Sigmoid colon (tissue), 7 donors: ENCODE data around the gene HNRNPUL1. TPM values are rescaled to one million over a fixed set of nuclear protein-coding genes. Genes with fewer than 3 reads are reported as not detected.

Experiments used
- DNase-seq: peaks from one replicate; pipeline ENCODE4 v3.0.0-alpha.2; 2019
- H3K27ac ChIP-seq, 4 donors: fragments of 200-600 bp; sonication (generic); one replicate each; pipeline ENCODE4 v1.5.1; 2016 to 2019; ENCODE audit warnings: mild to moderate bottlenecking in 1 of 4
- H3K27me3 ChIP-seq, 3 donors: fragments of 200-600 bp; sonication (generic); one replicate each; pipeline ENCODE4 v1.5.1; 2019; ENCODE audit warnings: mild to moderate bottlenecking in 1 of 3
- H3K36me3 ChIP-seq, 4 donors: fragments of 200-600 bp; sonication (generic); one replicate each; pipeline ENCODE4 v1.5.1; 2016 to 2019
- H3K4me1 ChIP-seq, 4 donors: fragments of 200-600 bp; sonication (generic); one replicate each; pipeline ENCODE4 v1.5.1; 2017 to 2019
- H3K4me3 ChIP-seq, 4 donors: fragments of 200-600 bp; sonication (generic); one replicate each; pipeline ENCODE4 v1.5.1; 2017 to 2019; ENCODE audit warnings: mild to moderate bottlenecking in 2 of 4, moderate library complexity in 1 of 4
- H3K9me3 ChIP-seq, 4 donors: fragments of 200-600 bp in 3 of 4; sonication (generic) in 3 of 4; one replicate each; pipeline versions ENCODE4 v1.5.1 to v1.6.1; 2013 to 2019
- EP300 ChIP-seq, 4 donors: sonication (generic); formaldehyde crosslinking; IDR thresholded peaks; one replicate each; pipeline ENCODE4 v1.6.1; 2017; ENCODE audit warnings: antibody characterized with exemption in 4 of 4
- POLR2A ChIP-seq, 2 donors: fragments of 450-650 bp; IDR thresholded peaks; one replicate each; pipeline ENCODE4 v1.6.1; 2016; ENCODE audit warnings: antibody characterized with exemption in 2 of 2, mild to moderate bottlenecking in 2 of 2, moderate library complexity in 2 of 2
- POLR2AphosphoS5 ChIP-seq, 4 donors: sonication (generic); formaldehyde crosslinking; IDR thresholded peaks; one replicate each; pipeline ENCODE4 v1.6.1; 2017; ENCODE audit warnings: antibody characterized with exemption in 4 of 4
- WGBS, 2 donors: extraction: QIAGEN DNeasy Blood & Tissue Kit; methylation state at CpG; one replicate each; pipeline ENCODE4 v1.1.7; 2013; 5-methylcytosine and 5-hydroxymethylcytosine counted together
- intact Hi-C: fragments of 100-400 bp; cut with DNase I; formaldehyde crosslinking; loops from one replicate; pipeline ENCODE4 v1.15.1; 2023
- polyA plus RNA-seq, 3 donors: library from polyadenylated mRNA; stranded (reverse); fragments of 200-250 nt; gene quantifications; one replicate each; pipeline ENCODE4 v1.2.3, GENCODE V29; 2013
- total RNA-seq, 4 donors: library from RNA; depleted of rRNA; stranded (reverse); fragments of >200 nt; gene quantifications; one replicate each; pipeline ENCODE4 v1.1.0, GENCODE V29; 2016
- TF ChIP-seq, protein P1 (sequence below), 4 experiments: fragments of 450-650 bp in 3 of 4; fragments of 200-600 bp in 1 of 4; IDR thresholded peaks; one replicate each; pipeline ENCODE4 v1.5.1; 2016 to 2019; ENCODE audit warnings: antibody characterized with exemption in 4 of 4, mild to moderate bottlenecking in 3 of 4, moderate library complexity in 2 of 4
- donor health status: healthy with polysubstance abuse.
- donor health status: Bipolar disorder and iron deficiency.
- donor health status: healthy.

The HNRNPUL1 gene
- total and polyA plus RNA-seq, 7 donors: 61.9 to 153 (median 129) TPM

DNA sequence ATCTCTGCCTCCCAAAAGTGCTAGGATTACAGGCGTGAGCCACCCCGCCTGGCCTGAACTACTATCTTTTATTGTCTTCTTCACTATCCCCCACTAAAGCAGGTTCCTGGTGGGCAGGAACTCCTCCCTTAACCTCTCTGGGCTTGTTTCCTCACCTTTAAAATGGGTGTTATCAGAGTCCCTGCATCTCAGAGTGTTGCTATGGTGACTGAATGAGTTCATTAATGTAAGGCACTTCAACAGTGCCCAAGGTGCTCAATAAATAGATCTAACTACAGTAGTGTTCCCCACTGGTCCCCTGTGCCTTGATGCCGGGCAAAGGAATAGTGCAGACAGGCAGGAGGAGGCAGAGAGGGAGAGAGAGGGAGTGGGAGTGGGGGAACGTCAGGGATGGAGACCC, 66.3 kb downstream of the HNRNPUL1 start:
- Histone ChIP-seq H3K36me3 (peaks cover 0 to 51% (median 16%) of the 10 kb centered on the region in 4 donors), H3K27ac (no peak overlapping the region), H3K4me1 (peaks cover 0 to 27% (median 18%) of the 10 kb centered on the region in 4 donors), H3K27me3 (no peaks in the 10 kb centered on the region), H3K9me3 (no peaks in the 10 kb centered on the region), H3K4me3 (no peak overlapping the region)
- WGBS, 2 donors: 58 to 80% methylated on average over 4 of the region's 4 CpGs
- no peak for DNase-seq
- intact Hi-C loops: no loop called here
- no peak for TF ChIP-seq EP300 (IDR thresholded peaks at IDR 0.05)
- TF ChIP-seq POLR2AphosphoS5 (IDR thresholded peaks at IDR 0.05): no peak
- no peak for TF ChIP-seq POLR2A (IDR thresholded peaks at IDR 0.05)
- TF ChIP-seq, protein P1, sequence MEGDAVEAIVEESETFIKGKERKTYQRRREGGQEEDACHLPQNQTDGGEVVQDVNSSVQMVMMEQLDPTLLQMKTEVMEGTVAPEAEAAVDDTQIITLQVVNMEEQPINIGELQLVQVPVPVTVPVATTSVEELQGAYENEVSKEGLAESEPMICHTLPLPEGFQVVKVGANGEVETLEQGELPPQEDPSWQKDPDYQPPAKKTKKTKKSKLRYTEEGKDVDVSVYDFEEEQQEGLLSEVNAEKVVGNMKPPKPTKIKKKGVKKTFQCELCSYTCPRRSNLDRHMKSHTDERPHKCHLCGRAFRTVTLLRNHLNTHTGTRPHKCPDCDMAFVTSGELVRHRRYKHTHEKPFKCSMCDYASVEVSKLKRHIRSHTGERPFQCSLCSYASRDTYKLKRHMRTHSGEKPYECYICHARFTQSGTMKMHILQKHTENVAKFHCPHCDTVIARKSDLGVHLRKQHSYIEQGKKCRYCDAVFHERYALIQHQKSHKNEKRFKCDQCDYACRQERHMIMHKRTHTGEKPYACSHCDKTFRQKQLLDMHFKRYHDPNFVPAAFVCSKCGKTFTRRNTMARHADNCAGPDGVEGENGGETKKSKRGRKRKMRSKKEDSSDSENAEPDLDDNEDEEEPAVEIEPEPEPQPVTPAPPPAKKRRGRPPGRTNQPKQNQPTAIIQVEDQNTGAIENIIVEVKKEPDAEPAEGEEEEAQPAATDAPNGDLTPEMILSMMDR (IDR thresholded peaks at IDR 0.05): no peak

DNA sequence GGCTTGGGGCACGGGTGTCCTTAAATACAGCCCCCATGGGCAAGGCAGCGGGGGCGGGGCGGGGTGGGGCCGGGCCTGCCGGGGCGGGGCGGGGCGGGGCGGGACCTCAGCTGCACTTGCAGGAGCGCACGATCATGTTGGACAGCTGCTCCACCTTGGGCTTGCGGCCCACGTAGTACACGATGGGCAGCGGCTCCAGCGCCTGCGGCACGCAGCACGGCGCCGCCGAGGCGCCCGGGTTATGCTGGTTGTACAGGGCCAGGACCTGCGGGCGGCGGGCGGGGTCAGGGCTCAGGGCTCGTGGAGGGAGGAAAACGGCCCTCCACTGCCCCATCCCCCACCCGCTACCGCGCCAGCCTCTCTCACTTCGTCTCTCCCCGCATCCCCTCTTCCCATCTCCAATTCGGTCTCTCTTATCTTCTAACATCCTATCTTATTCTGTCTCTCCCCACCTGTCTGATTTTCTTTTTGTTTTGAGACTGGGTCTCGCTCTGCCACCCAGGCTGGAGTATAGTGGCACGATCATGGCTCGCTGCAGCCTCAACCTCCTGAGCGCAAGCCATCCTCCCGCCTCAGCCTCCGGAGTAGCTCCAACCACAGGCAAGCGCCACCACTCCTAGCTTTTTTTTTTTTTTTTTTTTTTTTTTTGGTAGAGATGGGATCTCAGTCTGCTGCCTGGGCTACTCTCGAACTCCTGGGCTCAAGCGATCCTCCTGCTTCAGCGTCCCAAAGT, 66.9 kb downstream of the HNRNPUL1 start:
- DNase-seq: no peak
- Histone ChIP-seq H3K36me3 (peaks cover 0 to 56% (median 16%) of the 10 kb centered on the region in 4 donors), H3K27ac (no peak overlapping the region), H3K4me3 (no peak overlapping the region), H3K4me1 (peaks cover 0 to 21% (median 11%) of the 10 kb centered on the region in 4 donors), H3K27me3 (no peaks in the 10 kb centered on the region), H3K9me3 (no peaks in the 10 kb centered on the region)
- TF ChIP-seq EP300 (IDR thresholded peaks at IDR 0.05): no peak
- TF ChIP-seq POLR2A (IDR thresholded peaks at IDR 0.05): no peak
- TF ChIP-seq POLR2AphosphoS5 (IDR thresholded peaks at IDR 0.05): no peak
- TF ChIP-seq, protein P1 (IDR thresholded peaks at IDR 0.05): no peak
- 35 to 76% methylated on average over 47 of the region's 47 CpGs for WGBS, 2 donors
- intact Hi-C loops: no loop called here

DNA sequence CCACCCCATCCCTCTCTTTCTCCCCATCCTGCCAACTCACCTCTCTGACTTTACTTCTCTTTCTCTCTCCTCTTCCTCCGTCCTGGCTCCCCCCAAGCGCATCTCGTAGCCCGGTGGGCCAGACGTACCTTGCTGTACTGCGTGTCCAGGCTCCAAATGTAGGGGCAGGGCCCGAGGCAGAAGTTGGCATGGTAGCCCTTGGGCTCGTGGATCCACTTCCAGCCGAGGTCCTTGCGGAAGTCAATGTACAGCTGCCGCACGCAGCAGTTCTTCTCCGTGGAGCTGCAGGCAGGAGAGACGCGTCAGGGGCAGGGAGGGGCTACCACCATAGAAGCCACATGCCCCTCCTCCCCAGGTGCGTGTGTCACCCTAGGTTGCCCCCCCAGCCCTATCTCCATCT, 67.8 kb downstream of the HNRNPUL1 start:
- peaks cover 0 to 13% (median 4%) of the 10 kb centered on the region in 4 donors for H3K4me1 ChIP-seq
- intact Hi-C loops: no loop called here
- DNase-seq: no peak
- TF ChIP-seq, protein P1 (IDR thresholded peaks at IDR 0.05): no peak
- TF ChIP-seq POLR2A (IDR thresholded peaks at IDR 0.05): no peak
- TF ChIP-seq EP300 (IDR thresholded peaks at IDR 0.05): no peak
- no peak for TF ChIP-seq POLR2AphosphoS5 (IDR thresholded peaks at IDR 0.05)
- peaks cover 0 to 65% (median 17%) of the 10 kb centered on the region in 4 donors for H3K36me3 ChIP-seq
- no peaks in the 10 kb centered on the region for H3K27me3 ChIP-seq
- H3K4me3 ChIP-seq: no peak overlapping the region
- WGBS, 2 donors: 89 to 93% methylated on average over 16 of the region's 16 CpGs
- H3K27ac ChIP-seq: no peak overlapping the region
- no peaks in the 10 kb centered on the region for H3K9me3 ChIP-seq

DNA sequence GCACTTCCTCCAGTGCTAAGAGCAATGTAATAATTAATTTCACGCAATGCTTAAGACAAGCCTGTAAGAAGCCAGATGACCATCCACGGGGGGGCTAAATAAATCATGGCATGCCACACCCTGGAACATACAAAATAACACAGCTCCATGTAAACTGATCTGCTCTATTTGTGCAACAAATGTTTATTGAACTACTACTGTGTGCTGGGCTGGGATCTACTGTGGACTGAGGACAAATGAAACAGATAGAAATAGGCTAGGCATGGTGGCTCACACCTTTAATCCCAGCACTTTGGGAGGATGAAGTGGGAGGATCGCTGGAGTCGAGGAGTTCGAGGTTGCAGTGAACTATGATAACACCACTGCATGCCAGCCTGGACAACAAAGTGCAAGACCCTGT, 68.3 kb downstream of the HNRNPUL1 start:
- peaks cover 0 to 69% (median 19%) of the 10 kb centered on the region in 4 donors for H3K36me3 ChIP-seq
- no peaks in the 10 kb centered on the region for H3K27me3 ChIP-seq
- no peak for DNase-seq
- no peak overlapping the region for H3K4me3 ChIP-seq
- WGBS, 2 donors: 80 to 91% methylated on average over 5 of the region's 5 CpGs
- no peaks in the 10 kb centered on the region for H3K9me3 ChIP-seq
- H3K27ac ChIP-seq: no peak overlapping the region
- peaks cover 0 to 9% (median 4%) of the 10 kb centered on the region in 4 donors for H3K4me1 ChIP-seq
- TF ChIP-seq EP300 (IDR thresholded peaks at IDR 0.05) (no peak), POLR2A (IDR thresholded peaks at IDR 0.05) (no peak), POLR2AphosphoS5 (IDR thresholded peaks at IDR 0.05) (no peak)
- TF ChIP-seq, protein P1 (IDR thresholded peaks at IDR 0.05): no peak
- intact Hi-C loops: no loop called here
